GM12872 (cell line): ENCODE data around the gene CELSR1.

Experiments used
- TF ChIP-seq, protein P1 (sequence below): IDR thresholded peaks from 3 replicates; pipeline ENCODE4 v1.5.1; 2011; ENCODE audit warnings: low read depth, mild to moderate bottlenecking, low read length, moderate library complexity; ENCODE audit not compliant: insufficient read depth

CELSR1 gene

DNA sequence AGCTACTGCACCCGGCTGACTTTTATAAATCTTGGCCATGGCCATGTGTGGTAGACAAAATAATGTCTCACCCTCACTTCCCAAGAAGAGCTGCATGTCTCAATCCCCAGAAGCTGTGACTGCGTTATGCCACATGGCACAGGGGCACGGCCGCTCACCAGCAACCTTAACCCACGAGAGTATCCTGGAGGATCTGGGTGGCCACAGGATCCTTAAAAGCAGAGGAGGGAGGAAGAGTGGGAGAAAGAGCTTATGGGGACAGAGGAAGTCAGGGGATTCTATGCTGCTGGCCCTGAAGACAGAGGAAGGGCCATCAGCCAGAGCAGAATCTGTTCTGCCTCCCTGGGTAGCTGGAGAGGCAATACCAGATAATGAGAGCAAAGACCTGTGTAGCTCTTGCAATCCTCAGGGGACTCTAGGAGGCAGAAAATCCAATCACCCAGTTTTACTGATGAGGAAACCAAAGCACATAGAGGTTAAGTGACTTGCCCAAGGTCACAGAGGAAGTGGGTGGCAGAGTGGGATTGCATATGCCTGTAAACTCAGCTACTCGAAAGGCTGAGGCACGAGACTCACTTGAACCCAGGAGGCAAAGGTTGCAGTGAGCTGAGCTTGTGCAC lies 55.3 kb downstream of the CELSR1 start:
- TF ChIP-seq, protein P1, sequence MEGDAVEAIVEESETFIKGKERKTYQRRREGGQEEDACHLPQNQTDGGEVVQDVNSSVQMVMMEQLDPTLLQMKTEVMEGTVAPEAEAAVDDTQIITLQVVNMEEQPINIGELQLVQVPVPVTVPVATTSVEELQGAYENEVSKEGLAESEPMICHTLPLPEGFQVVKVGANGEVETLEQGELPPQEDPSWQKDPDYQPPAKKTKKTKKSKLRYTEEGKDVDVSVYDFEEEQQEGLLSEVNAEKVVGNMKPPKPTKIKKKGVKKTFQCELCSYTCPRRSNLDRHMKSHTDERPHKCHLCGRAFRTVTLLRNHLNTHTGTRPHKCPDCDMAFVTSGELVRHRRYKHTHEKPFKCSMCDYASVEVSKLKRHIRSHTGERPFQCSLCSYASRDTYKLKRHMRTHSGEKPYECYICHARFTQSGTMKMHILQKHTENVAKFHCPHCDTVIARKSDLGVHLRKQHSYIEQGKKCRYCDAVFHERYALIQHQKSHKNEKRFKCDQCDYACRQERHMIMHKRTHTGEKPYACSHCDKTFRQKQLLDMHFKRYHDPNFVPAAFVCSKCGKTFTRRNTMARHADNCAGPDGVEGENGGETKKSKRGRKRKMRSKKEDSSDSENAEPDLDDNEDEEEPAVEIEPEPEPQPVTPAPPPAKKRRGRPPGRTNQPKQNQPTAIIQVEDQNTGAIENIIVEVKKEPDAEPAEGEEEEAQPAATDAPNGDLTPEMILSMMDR = no peak

DNA sequence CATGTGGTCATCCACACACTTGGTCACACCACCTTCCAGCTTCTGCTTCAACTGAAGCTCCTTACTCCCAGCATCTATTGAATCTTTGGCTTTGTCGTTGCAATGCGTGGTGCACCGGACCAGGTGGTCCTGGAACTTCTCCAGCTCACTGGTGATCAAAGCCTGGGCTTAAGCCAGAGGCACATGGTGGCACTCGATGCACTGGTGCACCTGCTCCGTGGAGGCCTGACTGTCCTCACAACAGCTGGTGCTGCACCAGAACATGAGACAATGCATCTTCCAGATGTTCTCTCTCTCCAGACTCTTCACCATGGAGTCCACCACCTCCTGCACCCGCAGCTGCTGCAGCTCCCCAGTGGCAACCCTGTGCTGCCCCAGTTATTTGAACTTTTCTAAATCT lies 56.0 kb downstream of the CELSR1 start:
- TF ChIP-seq, protein P1 = no peak

DNA sequence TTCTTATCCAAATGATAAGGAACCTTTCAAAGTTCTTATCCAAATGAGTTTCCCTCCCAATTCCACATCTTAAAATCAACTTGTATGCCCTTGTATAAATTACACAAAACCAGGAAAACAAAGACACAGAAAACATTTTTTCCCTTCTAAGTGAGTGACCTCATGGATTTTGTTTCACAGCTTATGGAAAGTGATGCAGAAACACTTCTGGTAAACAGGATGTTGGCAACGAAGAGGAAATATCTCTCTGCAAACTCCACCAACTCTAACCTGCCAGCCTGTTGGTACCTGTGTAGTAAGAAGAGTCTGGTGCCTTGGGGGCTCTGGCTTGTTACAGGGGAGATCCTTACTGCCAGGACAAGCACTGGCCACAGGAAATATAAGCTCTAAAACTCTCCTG lies 57.0 kb downstream of the CELSR1 start:
- TF ChIP-seq, protein P1 = no peak

DNA sequence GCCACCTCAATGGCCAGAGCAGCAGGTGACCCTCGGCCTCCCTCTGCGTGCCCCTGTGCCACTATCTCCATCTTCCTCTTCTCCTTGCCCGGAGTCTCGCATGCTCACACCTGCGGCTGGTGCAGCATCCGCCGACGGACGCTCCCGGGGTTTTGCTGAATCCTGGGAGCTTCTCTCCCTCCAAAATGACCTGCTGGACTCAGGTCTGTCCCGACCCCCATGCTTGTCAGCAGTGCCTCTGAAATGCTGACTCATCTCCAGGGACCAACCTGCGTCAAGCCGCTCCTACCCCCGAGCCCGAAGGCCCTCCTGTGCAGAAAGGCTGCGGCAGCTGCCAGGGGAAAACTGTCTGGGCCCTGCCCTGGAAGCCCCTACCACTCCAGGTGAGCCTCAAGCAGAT lies 58.4 kb downstream of the CELSR1 start:
- TF ChIP-seq, protein P1 = no peak

DNA sequence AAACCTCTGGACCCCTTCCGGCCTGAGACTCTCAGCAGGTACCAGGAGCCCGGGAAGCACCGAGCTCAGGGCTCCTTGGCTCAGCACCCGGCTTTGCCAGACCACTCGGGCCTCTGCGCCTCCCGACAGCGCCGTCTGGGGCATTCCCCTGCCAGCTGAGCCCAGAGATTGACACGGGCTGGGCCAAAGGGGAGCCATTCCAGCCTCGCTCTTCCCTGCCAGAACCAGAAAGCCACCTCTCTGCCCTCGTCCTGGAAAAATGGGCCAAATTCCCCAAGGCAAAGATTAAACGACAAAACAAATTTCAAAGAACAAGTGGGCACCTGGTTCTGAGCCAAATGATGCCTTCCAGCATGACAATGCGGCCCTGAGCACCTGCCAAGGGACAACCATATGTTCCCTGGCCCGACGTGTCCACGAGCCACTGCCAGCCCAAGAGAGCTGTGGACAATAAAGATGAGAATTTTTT lies 59.3 kb downstream of the CELSR1 start:
- TF ChIP-seq, protein P1 = no peak

DNA sequence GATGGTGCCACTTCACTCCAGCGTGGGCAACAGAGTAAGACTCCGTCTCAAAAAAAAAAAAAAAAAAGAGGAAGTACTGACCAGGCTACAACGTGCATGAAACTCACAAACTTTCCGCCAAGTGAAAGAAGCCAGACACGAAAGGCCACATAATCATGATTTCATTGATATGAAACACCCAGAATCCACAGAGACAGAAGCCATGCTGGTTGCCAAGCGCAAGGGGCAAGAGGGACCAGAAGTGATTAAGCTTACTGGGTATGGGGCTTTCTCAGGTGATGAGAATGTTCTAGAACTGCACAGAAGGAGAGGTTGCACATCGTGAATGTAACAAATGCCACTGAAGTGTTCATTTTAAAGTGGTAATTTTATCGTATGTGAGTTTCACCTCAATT lies 60.9 kb downstream of the CELSR1 start:
- TF ChIP-seq, protein P1 = no peak

DNA sequence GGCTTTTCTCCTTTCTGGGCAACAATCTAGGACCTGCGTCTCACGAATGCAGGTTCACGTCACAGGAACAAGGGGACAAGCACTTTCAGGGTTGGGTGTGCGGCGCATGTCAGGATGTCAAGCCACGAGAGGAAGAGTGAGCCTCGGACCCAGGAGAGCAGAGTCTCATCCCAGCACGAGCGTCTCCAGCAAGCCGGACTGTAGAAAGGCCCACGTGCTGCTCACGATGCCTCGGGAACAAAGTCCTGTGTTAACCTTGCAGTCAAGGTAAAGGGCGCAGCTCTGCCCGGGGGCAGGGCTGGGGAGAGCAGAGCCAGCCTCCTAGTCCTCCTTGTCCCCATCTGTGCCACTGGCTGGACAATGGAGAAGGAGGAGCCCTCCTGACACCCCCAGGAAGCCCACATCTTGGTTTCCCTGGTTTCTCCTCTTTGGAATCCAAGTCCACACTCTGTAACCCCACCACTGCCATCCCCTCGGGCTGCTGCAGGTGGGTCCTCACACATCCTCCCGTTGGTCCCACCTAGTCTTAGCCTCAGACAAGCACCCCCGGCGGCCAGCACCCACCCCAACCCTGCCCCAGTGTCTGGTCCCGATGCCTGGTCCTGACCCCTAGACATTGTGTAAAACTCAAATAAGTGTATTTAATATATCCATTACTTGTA lies 63.4 kb downstream of the CELSR1 start:
- TF ChIP-seq, protein P1 = no peak
